Panc1 (cell line): Measurements from ENCODE around the gene NAV1. TPM values are rescaled to one million over a fixed set of nuclear protein-coding genes. Genes with fewer than 3 reads are reported as not detected.
A peak's percentile ranks its signal among the peaks of the same experiment; 100 is the strongest.

Experiments used
- ATAC-seq: fragments of 200-7000 bp; cut with Tn5 transposase; 2 replicates; pipeline ENCODE4 v1.9.1; 2020; ENCODE audit warnings: mild to moderate bottlenecking, moderate library complexity
- BruUV-seq: library from RNA; stranded (reverse); fragments of 400-500 nt; replicated peaks from 2 replicates; lab custom pipeline; 2021; lab: Mats Ljungman, UMichigan
- CTCF ChIA-PET: fragments of 300-600 bp; sonication (Branson Sonifier 250); formaldehyde crosslinking; loops from one replicate; lab custom pipeline; 2022; ENCODE audit warnings: antibody characterized with exemption; lab: Charles Lee
- POLR2A ChIA-PET: fragments of 300-600 bp; sonication (Branson Sonifier 250); formaldehyde crosslinking; loops from one replicate; lab custom pipeline; 2022; ENCODE audit warnings: antibody characterized with exemption; lab: Charles Lee
- DNase-seq: peaks from one replicate; pipeline ENCODE4 v3.0.0-alpha.2; 2010; ENCODE audit warnings: low read depth, low spot score
- H3K27ac ChIP-seq: 2 replicates; pipeline ENCODE4 v1.5.1; 2011; ENCODE audit warnings: mild to moderate bottlenecking, low read length, inconsistent platforms
- H3K27me3 ChIP-seq: fragments of 200-500 bp; sonication (Bioruptor generic); 2 replicates; pipeline ENCODE4 v1.6.0; 2014; ENCODE audit warnings: low read length, inconsistent platforms; ENCODE audit not compliant: control insufficient read depth, insufficient read depth
- H3K36me3 ChIP-seq: fragments of 200-500 bp; sonication (Bioruptor generic); 2 replicates; pipeline ENCODE4 v1.5.1; 2014; ENCODE audit warnings: inconsistent platforms, mild to moderate bottlenecking, low read length, moderate library complexity; ENCODE audit not compliant: control insufficient read depth, insufficient read depth
- H3K4me1 ChIP-seq: 2 replicates; pipeline ENCODE4 v1.5.1; 2011; ENCODE audit warnings: inconsistent platforms, mild to moderate bottlenecking, low read length, moderate library complexity; ENCODE audit not compliant: control insufficient read depth, insufficient read depth
- H3K4me3 ChIP-seq, 2 experiments: 2 replicates each; pipeline ENCODE4 v1.5.1; 2011 to 2012; ENCODE audit warnings: low read depth in 2 of 2, low read length in 2 of 2, mild to moderate bottlenecking in 2 of 2, inconsistent platforms in 1 of 2, moderate library complexity in 1 of 2
- H3K9me3 ChIP-seq: fragments of 200-500 bp; sonication (Bioruptor generic); 2 replicates; pipeline ENCODE4 v1.5.1; 2014; ENCODE audit warnings: low read depth, mild to moderate bottlenecking, inconsistent platforms, low read length, moderate library complexity; ENCODE audit not compliant: control insufficient read depth, insufficient read depth
- CTCF ChIP-seq: fragments of 450-650 bp; IDR thresholded peaks from 2 replicates; pipeline ENCODE4 v1.5.1; 2017; ENCODE audit warnings: mild to moderate bottlenecking
- POLR2AphosphoS5 ChIP-seq: IDR thresholded peaks from 2 replicates; pipeline ENCODE4 v1.6.1; 2012; ENCODE audit warnings: mild to moderate bottlenecking, low read depth, low read length, moderate library complexity
- REST ChIP-seq, 2 experiments: IDR thresholded peaks; 2 replicates each; pipeline ENCODE4 v1.6.1; 2011 to 2012; ENCODE audit warnings: low read depth in 2 of 2, control low read depth in 1 of 2, low read length in 1 of 2, mild to moderate bottlenecking in 1 of 2, moderate library complexity in 1 of 2; ENCODE audit not compliant: insufficient read depth in 1 of 2
- SIN3A ChIP-seq: IDR thresholded peaks from 2 replicates; pipeline ENCODE4 v1.6.1; 2012; ENCODE audit warnings: low read depth, mild to moderate bottlenecking, low read length, moderate library complexity, borderline replicate concordance; ENCODE audit not compliant: insufficient read depth
- TCF7L2 ChIP-seq: IDR thresholded peaks from 2 replicates; pipeline ENCODE4 v1.6.1; 2011; ENCODE audit warnings: mild to moderate bottlenecking, low read depth, low read length, inconsistent platforms
- in situ Hi-C: cut with HindIII; loops from 2 replicates; pipeline ENCODE4 v1.10.0; 2016; ENCODE audit warnings: low sequenced_read_pairs, low pct_unique_long_range_greater_than_20kb
- intact Hi-C: fragments of 100-400 bp; cut with micrococcal nuclease; formaldehyde crosslinking; loops from one replicate; pipeline ENCODE4 v1.10.0; 2022; ENCODE audit not compliant: unreplicated experiment
- total RNA-seq: library from RNA; stranded (reverse); gene quantifications from one replicate; pipeline ENCODE4 v1.2.1, GENCODE V29; 2021; ENCODE audit not compliant: unreplicated experiment

The NAV1 gene
- total RNA-seq, 1 experiment from 2014 or later: 29.0 TPM

DNA sequence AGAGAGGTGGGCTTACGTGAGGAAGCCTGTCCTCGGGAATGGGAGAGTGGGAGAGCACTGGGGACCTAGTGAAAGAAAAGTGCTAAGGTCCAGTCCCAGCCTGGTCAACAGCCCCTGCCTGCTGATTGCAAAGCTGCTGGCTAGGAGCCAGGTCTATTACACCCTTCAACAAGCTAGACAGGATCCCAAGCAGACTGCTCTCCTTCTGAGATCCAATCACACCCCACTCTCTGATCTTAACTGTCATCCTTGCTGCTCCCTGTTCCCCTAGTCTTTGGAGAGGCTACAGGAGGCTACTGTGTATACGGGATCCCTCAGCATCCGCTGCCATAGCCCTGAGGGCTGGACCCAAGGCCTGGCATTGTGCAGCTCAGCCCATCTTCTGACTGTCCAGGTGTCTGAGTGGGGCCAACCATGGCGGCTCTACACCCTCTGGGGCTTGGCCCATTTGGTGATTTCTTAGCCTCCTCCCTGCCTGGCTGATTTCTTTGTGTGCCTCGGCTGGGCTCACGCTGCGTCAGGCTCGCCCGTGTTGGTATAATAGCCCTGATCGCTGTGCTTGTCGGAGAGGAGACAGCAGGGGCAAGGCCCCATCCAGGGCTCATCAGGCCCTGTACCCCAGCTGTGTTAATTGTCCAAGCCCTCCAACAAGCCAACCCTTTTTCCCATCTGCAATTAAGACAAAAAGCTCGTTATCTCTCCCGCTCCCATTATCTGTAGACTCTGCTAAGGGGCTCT lies 43.9 kb downstream of the NAV1 start:
- no peaks in the 10 kb centered on the region for H3K36me3 ChIP-seq
- no peak overlapping the region for H3K4me3 ChIP-seq
- DNase-seq (no peak), ATAC-seq (peak; percentile 44; the same call in 1 of the 2 replicates)
- H3K27ac ChIP-seq: no peak overlapping the region
- no peaks in the 10 kb centered on the region for H3K9me3 ChIP-seq
- ChIA-PET CTCF (no interaction called here), POLR2A (no interaction called here)
- intact Hi-C loops: no loop called here
- TF ChIP-seq POLR2AphosphoS5 (no peak), CTCF (no peak), REST (IDR thresholded peaks at IDR 0.05; ENCODE audit: insufficient read depth in 1 of 2, low read depth in 2 of 2, low read length in 1 of 2) (no peak), SIN3A (no peak), TCF7L2 (no peak)
- no peaks in the 10 kb centered on the region for H3K4me1 ChIP-seq
- no peaks in the 10 kb centered on the region for H3K27me3 ChIP-seq
- in situ Hi-C loops: no loop called here
- no TSS peak for BruUV-seq

DNA sequence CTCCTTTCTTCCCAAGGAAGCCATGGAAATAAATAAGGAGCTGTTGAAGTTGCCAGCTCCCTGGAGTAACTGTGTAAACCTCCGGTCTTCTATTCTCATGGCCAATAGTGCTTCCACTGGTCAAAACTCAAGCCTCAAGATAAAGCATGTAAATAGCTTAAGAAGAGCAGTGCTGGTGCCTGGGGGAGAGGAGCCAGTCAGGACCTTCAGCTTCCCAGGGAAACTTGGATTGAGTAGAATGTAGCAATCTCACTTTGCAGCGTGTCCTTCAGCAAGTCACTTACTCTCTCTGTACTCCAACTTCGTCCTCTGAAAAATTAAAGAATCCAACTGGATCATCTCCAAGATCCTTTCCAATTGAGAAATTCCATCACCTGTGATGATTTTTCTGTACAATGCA lies 44.7 kb downstream of the NAV1 start:
- ChIA-PET CTCF (no interaction called here), POLR2A (interaction anchor here (0.6 kb wide), 1 partner anchor 87 kb away, joined by 13 read pairs; no protein-coding TSS in a partner anchor)
- H3K4me3 ChIP-seq: no peak overlapping the region
- intact Hi-C loops (no loop called here), in situ Hi-C loops (no loop called here)
- no peaks in the 10 kb centered on the region for H3K4me1 ChIP-seq
- H3K27ac ChIP-seq: no peak overlapping the region
- H3K36me3 ChIP-seq: no peaks in the 10 kb centered on the region
- no peak for TF ChIP-seq TCF7L2
- ATAC-seq (no peak), DNase-seq (no peak)
- no peaks in the 10 kb centered on the region for H3K9me3 ChIP-seq
- no TSS peak for BruUV-seq
- no peaks in the 10 kb centered on the region for H3K27me3 ChIP-seq

- Histone ChIP-seq H3K36me3 (no peaks in the 10 kb centered on the region), H3K27ac (no peak overlapping the region), H3K4me3 (no peak overlapping the region), H3K4me1 (no peaks in the 10 kb centered on the region), H3K9me3 (no peaks in the 10 kb centered on the region), H3K27me3 (no peaks in the 10 kb centered on the region)
- intact Hi-C loops: no loop called here
- ChIA-PET CTCF (no interaction called here), POLR2A (interaction anchor here (0.7 kb wide), 1 partner anchor 993 kb away, joined by 3 read pairs; no protein-coding TSS in a partner anchor)
- in situ Hi-C loops: no loop called here
- TF ChIP-seq SIN3A (no peak), REST (IDR thresholded peaks at IDR 0.05; ENCODE audit: insufficient read depth in 1 of 2, low read depth in 2 of 2, low read length in 1 of 2) (no peak), TCF7L2 (no peak), CTCF (no peak), POLR2AphosphoS5 (no peak)
- ATAC-seq: no peak
- no peak for DNase-seq
- no TSS peak for BruUV-seq
These were observed 45.7 kb downstream of the NAV1 start for GRCh38 chr1:201584471-201585092.
